Measurements from ENCODE around the gene TMEM201.

GRCh38 chr1:9589144-9589718 lies 520 bp downstream of the TMEM201 start:
- TF ChIP-seq REST (IDR thresholded peaks at IDR 0.05; ENCODE audit: low read depth, low read length) (no peak), RAD21 (IDR thresholded peaks at IDR 0.05; ENCODE audit: low read length) (no peak), CTCF (IDR thresholded peaks at IDR 0.05) (no peak), GABPA (IDR thresholded peaks at IDR 0.05; ENCODE audit: low read depth) (no peak), POLR2AphosphoS5 (IDR thresholded peaks at IDR 0.05; ENCODE audit: low read depth, low read length) (no peak), NRF1 (IDR thresholded peaks at IDR 0.05; ENCODE audit: low read depth, low read length) (no peak)

Measured in SK-N-SH (cell line).